Central memory CD8-positive, alpha-beta T cell (primary cell): ENCODE measurements around the gene THAP3.

Source experiments
- ATAC-seq: fragments of 150-1000 bp; cut with Tn5 transposase; replicated peaks from 2 replicates; pipeline ENCODE4 v1.10.0; 2022; ENCODE audit warnings: mild to moderate bottlenecking, moderate FRiP score, moderate number of reproducible peaks; ENCODE audit not compliant: poor library complexity, severe bottlenecking; ENCODE audit errors: extremely low read depth
- DNase-seq, 2 donors: peaks; one replicate each; pipeline ENCODE4 v3.0.0; 2021; ENCODE audit warnings: low spot score in 2 of 2
- H3K27ac Mint-ChIP-seq: one replicate; pipeline ENCODE4 v1.8.0; 2022; ENCODE audit warnings: low read depth, mild to moderate bottlenecking, moderate library complexity, mixed read lengths
- H3K27me3 Mint-ChIP-seq: one replicate; pipeline ENCODE4 v1.8.0; 2022; ENCODE audit warnings: mixed read lengths
- H3K36me3 Mint-ChIP-seq: one replicate; pipeline ENCODE4 v1.8.0; 2022; ENCODE audit warnings: mild to moderate bottlenecking, moderate library complexity, mixed read lengths; ENCODE audit not compliant: insufficient read depth
- H3K4me1 Mint-ChIP-seq: one replicate; pipeline ENCODE4 v1.8.0; 2022; ENCODE audit warnings: mixed read lengths
- H3K4me3 Mint-ChIP-seq: one replicate; pipeline ENCODE4 v1.8.0; 2022; ENCODE audit warnings: mild to moderate bottlenecking, moderate library complexity, mixed read lengths
- H3K9me3 Mint-ChIP-seq: one replicate; pipeline ENCODE4 v1.8.0; 2022; ENCODE audit warnings: mixed read lengths

THAP3 gene

DNA sequence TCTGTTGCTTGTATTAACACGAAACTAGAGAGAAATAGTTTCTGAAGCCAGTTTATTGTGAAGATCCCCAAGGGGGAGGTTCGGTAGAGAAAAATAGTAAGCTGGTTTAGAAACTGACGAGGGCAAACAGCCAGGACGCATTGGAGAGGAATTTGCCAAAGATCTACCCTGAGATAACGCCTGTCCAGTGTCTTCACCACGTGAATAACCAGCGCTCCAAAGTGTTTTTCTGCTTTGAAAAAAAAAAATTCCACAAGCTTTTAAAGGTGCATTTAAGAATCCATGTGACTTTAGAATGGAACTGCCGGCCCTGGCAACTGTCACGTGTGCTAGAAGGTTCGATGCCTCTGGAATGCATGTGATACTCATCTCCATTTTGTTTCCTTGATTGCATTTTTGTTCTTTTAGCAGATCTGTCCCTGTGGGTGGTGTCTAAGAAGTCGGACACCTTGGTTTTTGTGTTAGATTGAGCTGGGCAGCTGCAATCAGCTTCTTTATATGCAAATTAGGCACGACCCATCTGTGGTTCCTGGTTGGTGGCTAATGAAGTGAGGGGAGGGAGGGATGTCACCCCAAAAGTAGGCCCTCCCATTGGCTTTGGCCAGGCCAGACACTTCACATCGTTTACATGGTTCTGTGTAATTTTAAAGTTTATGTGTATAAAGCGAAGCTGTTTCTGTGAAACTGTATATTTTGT is 1.3 kb upstream of the THAP3 start:
- no peak overlapping the region for H3K27ac Mint-ChIP-seq
- peak overlapping the region; percentile 42 for H3K4me3 Mint-ChIP-seq
- H3K36me3 Mint-ChIP-seq, result peaks cover 17% of the 10 kb centered on the region

DNA sequence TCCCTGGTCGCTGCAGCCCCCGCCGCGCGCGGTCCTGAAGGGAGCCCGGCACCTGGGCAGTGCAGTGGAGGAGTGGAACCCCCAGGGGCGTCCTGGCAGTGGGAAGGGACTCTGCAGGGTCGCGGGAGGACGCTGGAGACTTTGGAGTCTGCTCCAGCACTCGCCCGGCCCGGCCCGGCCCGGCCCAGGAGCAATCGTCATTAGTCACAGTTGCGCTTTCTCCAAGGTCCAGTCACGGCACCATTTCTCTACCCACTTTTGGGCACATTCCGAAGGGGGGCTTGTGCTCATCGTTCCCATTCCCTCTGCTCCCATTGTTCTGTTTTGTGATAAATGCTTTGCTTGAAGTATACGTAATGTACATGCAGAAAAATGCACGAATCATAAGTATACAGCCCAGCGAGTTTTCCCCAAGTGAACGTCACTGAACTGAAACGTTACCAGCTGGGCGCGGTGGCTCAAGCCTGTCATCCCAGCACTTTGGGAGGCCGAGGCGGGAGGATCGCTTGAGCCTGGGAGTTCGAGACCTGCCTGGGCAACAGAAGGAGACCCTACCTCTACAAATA is 999 bp downstream of the THAP3 start:
- Mint-ChIP-seq H3K27ac (peak overlapping the region; percentile 81), H3K9me3 (no peaks in the 10 kb centered on the region), H3K4me3 (peak overlapping the region; percentile 87), H3K4me1 (peaks cover 32% of the 10 kb centered on the region), H3K36me3 (peaks cover 25% of the 10 kb centered on the region), H3K27me3 (no peaks in the 10 kb centered on the region)
- ATAC-seq (peak; percentile 30), DNase-seq (no peak)

More for the DNA sequence above, 1.3 kb upstream of the THAP3 start:
- no peak for ATAC-seq
- Mint-ChIP-seq H3K4me1 (peaks cover 23% of the 10 kb centered on the region), H3K27me3 (no peaks in the 10 kb centered on the region), H3K9me3 (no peaks in the 10 kb centered on the region)
- DNase-seq, result no peak

- Mint-ChIP-seq H3K36me3 (peaks cover 26% of the 10 kb centered on the region), H3K9me3 (no peaks in the 10 kb centered on the region), H3K27me3 (no peaks in the 10 kb centered on the region), H3K27ac (no peak overlapping the region), H3K4me1 (peaks cover 32% of the 10 kb centered on the region), H3K4me3 (peak overlapping the region; percentile 87)
- ATAC-seq (no peak), DNase-seq (no peak)
These were observed 2.4 kb downstream of the THAP3 start for GRCh38 chr1:6627031-6627430.

DNA sequence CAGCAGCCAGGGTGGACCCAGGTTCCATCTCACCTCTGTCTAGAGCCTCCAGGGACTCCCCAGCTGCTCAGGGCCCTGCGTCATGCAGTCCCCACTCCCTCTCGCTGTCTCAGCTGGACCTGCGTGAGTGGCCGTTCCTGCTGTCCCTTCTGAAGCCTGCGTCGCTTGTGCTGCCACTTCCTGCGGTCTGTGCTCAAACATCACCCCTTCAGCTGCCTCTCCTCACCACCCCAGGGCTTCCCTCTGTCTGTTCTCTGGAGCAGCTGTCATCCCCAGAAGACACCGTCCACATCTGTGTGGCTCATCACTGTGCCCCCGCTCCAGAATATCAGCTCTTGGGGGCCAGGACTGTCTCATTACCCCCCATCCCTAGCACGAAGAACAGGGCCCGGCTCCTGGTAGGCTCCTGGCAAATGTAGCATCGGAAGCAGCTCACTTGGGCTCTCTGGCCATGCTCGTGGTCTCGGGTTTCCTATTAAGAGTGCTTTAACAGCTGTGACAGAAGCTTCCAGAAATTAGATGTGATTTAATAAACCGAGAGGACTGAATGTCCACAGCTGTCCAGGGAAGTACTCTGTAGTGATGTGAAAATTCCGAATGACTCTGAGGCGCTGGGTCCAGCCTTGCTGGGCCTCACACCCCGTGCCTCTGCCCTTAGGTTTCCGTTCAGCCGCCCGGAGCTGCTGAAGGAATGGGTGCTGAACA is 3.3 kb downstream of the THAP3 start:
- DNase-seq (no peak), ATAC-seq (no peak)
- Mint-ChIP-seq H3K27me3 (no peaks in the 10 kb centered on the region), H3K36me3 (peaks cover 27% of the 10 kb centered on the region), H3K9me3 (no peaks in the 10 kb centered on the region), H3K4me1 (peaks cover 32% of the 10 kb centered on the region), H3K4me3 (peak overlapping the region; percentile 87), H3K27ac (no peak overlapping the region)

- peaks cover 32% of the 10 kb centered on the region for H3K4me1 Mint-ChIP-seq
- no peak overlapping the region for H3K27ac Mint-ChIP-seq
- no peak for ATAC-seq
- H3K4me3 Mint-ChIP-seq, result no peak overlapping the region
- H3K36me3 Mint-ChIP-seq, result peaks cover 35% of the 10 kb centered on the region
- DNase-seq, result no peak
- H3K27me3 Mint-ChIP-seq, result no peaks in the 10 kb centered on the region
- no peaks in the 10 kb centered on the region for H3K9me3 Mint-ChIP-seq
These were observed 4.4 kb downstream of the THAP3 start for GRCh38 chr1:6628971-6629479.

DNA sequence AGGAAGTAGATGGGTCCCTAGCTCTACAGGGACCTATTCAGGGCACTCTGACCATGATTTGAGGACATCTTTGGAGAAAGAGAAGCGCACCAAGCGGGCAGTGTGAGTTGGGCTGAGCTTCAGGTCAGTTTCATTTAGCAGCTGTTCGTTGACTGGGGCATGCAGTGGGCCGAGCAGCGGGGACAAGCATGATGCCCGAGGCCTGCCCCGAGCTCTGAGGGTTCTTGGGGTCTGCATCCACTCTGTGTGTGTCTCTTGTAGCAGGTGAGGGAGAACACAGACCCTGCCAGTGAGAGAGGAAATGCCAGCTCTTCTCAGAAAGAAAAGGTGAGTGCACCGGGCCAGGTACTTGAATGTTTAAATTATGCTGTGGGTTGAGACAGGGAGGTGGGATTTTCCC is 5.4 kb downstream of the THAP3 start:
- H3K36me3 Mint-ChIP-seq, result peaks cover 38% of the 10 kb centered on the region
- no peak for DNase-seq
- no peak overlapping the region for H3K27ac Mint-ChIP-seq
- peaks cover 32% of the 10 kb centered on the region for H3K4me1 Mint-ChIP-seq
- no peak for ATAC-seq
- H3K27me3 Mint-ChIP-seq, result no peaks in the 10 kb centered on the region
- no peaks in the 10 kb centered on the region for H3K9me3 Mint-ChIP-seq
- H3K4me3 Mint-ChIP-seq, result no peak overlapping the region

DNA sequence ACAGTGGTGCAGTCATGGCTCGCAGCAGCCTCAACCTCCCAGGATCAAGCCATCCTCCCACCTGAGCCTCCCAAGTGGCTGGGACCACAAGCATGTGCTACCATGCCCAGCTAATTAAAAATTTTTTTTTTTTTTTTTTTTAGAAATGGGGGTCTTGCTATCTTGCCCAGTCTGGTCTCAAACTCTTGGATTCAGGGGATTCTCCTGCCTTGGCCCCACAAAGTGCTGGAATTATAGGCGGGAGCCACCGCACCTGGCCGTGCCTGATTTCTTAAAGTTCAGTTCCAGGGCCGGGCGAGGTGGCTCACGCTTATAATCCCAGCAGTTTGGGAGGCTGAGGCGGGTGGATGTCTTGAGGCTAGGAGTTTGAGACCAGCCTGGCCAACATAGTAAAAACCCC is 6.4 kb downstream of the THAP3 start:
- Mint-ChIP-seq H3K4me3 (no peak overlapping the region), H3K9me3 (no peaks in the 10 kb centered on the region), H3K27ac (no peak overlapping the region), H3K4me1 (peaks cover 31% of the 10 kb centered on the region), H3K36me3 (peaks cover 39% of the 10 kb centered on the region), H3K27me3 (no peaks in the 10 kb centered on the region)
- DNase-seq (no peak), ATAC-seq (no peak)

DNA sequence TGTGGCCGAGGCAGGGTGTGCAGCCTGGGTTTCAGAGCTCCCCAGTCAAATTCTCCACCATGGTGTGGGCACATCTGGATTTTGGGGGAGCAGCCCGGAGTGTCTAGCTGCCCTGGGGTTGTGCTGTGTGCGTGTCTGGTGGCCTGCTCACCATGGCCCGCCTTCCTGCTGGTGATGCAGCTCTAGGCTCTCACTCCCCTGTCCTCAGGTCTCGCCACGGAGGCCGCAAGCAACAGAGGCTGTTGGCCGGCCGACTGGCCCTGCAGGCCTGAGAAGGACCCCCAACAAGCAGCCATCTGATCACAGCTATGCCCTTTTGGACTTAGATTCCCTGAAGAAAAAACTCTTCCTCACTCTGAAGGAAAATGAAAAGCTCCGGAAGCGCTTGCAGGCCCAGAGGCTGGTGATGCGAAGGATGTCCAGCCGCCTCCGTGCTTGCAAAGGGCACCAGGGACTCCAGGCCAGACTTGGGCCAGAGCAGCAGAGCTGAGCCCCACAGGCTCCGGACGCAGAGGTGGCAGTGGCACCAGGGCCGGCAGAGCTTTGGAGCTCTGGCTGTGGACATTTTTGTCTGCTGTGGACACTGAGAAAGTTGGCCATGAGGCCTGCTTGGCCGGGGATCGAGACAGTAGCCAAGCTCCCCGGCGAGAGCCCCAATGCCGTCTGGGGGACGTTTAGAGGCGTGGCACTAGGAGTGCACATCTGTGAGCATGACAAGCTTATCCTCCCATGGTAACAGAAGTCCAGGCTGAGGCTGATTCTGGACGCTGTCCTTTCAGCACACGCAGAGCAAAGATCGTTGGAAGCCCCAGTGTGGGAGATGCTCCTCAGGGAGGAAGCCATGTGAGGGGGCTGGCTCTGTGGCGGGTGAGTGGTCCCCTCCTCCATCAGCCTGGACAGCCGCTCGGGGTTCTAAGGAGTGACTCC is 8.2 kb downstream of the THAP3 start:
- Mint-ChIP-seq H3K4me1 (peaks cover 13% of the 10 kb centered on the region), H3K27ac (no peak overlapping the region), H3K4me3 (no peak overlapping the region), H3K36me3 (peaks cover 39% of the 10 kb centered on the region), H3K9me3 (no peaks in the 10 kb centered on the region), H3K27me3 (no peaks in the 10 kb centered on the region)
- ATAC-seq (no peak), DNase-seq (no peak)

GRCh38 chr1:6634371-6635052 is 9.8 kb downstream of the THAP3 start:
- no peaks in the 10 kb centered on the region for H3K27me3 Mint-ChIP-seq
- peaks cover 6% of the 10 kb centered on the region for H3K4me1 Mint-ChIP-seq
- peaks cover 39% of the 10 kb centered on the region for H3K36me3 Mint-ChIP-seq
- H3K9me3 Mint-ChIP-seq, result no peaks in the 10 kb centered on the region
- H3K27ac Mint-ChIP-seq, result no peak overlapping the region
- ATAC-seq (no peak), DNase-seq (no peak)
- no peak overlapping the region for H3K4me3 Mint-ChIP-seq

GRCh38 chr1:6635161-6635909 is 10.7 kb downstream of the THAP3 start:
- H3K36me3 Mint-ChIP-seq, result peaks cover 35% of the 10 kb centered on the region
- no peak overlapping the region for H3K4me3 Mint-ChIP-seq
- no peak for DNase-seq
- no peaks in the 10 kb centered on the region for H3K4me1 Mint-ChIP-seq
- H3K9me3 Mint-ChIP-seq, result no peaks in the 10 kb centered on the region
- no peak for ATAC-seq
- no peak overlapping the region for H3K27ac Mint-ChIP-seq
- H3K27me3 Mint-ChIP-seq, result no peaks in the 10 kb centered on the region

DNA sequence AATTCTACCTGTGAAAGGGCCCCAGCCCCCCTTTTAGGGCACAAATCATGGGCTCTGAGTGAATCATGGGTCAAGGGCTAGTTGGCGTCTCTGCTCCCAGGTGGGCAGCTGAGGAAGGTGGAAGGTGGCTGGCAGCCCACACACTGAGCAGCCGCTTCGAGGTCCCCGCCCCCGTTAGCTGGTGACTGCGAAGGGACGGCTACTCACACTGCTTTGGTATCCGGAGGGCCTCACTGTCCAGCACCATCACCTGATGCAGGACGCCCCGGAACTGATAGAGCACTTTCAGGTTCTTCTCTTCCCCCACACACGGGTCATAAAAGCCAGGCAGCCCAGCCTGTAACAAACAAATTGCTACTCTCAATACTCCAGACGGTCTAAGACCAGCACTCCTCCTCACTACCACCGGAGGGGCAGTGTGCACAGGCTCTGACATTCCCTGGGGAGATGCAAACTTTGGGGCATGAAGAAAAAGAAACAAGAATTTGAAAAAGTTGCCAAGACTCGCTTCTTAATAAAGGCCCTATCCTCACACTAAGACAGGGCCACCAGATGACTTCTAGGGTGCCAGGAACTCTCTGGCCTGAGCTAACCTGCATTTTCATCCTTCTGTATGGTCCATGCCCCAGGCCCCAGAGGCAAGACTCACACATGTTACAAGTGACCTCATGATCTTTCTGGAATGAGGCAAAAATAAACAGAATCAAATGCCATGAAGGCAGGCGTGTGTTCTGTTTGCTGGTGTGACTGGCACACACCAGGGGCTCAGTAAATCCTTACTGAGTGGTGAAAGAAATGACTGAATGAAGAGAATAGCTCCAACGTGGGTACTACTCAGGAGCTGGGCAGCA is 11.5 kb downstream of the THAP3 start:
- no peak for ATAC-seq
- no peak overlapping the region for H3K27ac Mint-ChIP-seq
- H3K9me3 Mint-ChIP-seq, result no peaks in the 10 kb centered on the region
- peaks cover 31% of the 10 kb centered on the region for H3K36me3 Mint-ChIP-seq
- DNase-seq, result no peak
- no peak overlapping the region for H3K4me3 Mint-ChIP-seq
- H3K4me1 Mint-ChIP-seq, result no peaks in the 10 kb centered on the region
- H3K27me3 Mint-ChIP-seq, result no peaks in the 10 kb centered on the region
